GM23338 (cell line): Measurements from ENCODE around the gene TOMM5. TPM values are rescaled to one million over a fixed set of nuclear protein-coding genes. Genes with fewer than 3 reads are reported as not detected.

ENCODE experiments used
- ATAC-seq: fragments of 200-7000 bp; cut with Tn5 transposase; 3 replicates; pipeline ENCODE4 v1.9.1; 2020
- DNase-seq: peaks from one replicate; pipeline ENCODE4 v3.0.0-alpha.2; 2015; ENCODE audit warnings: low spot score
- H2AFZ ChIP-seq: fragments of 200-600 bp; sonication (generic); 2 replicates; pipeline ENCODE4 v1.8.0; 2016; ENCODE audit warnings: antibody characterized with exemption, mild to moderate bottlenecking, moderate library complexity
- H3F3A ChIP-seq: fragments of 200-600 bp; sonication (generic); replicated peaks from 2 replicates; pipeline ENCODE4 v1.8.0; 2017; ENCODE audit warnings: antibody characterized with exemption, mixed run types, low read depth
- H3K27ac ChIP-seq: fragments of 200-600 bp; sonication (generic); 2 replicates; pipeline ENCODE4 v1.6.1; 2016; ENCODE audit warnings: low read depth
- H3K27me3 ChIP-seq: fragments of 200-600 bp; sonication (generic); 2 replicates; pipeline ENCODE4 v1.8.0; 2016; ENCODE audit warnings: mild to moderate bottlenecking, mixed run types, moderate library complexity; ENCODE audit not compliant: insufficient read depth
- H3K36me3 ChIP-seq: fragments of 200-600 bp; sonication (generic); 2 replicates; pipeline ENCODE4 v1.8.0; 2016; ENCODE audit warnings: mild to moderate bottlenecking; ENCODE audit not compliant: insufficient read depth
- H3K4me1 ChIP-seq: fragments of 200-600 bp; sonication (generic); 2 replicates; pipeline ENCODE4 v1.8.0; 2016; ENCODE audit warnings: mild to moderate bottlenecking, moderate library complexity; ENCODE audit not compliant: insufficient read depth
- H3K4me2 ChIP-seq: fragments of 200-600 bp; sonication (generic); 2 replicates; pipeline ENCODE4 v1.7.1; 2017; ENCODE audit warnings: mixed run types
- H3K4me3 ChIP-seq: fragments of 200-600 bp; sonication (generic); 2 replicates; pipeline ENCODE4 v1.6.1; 2016; ENCODE audit warnings: mixed run types
- H3K79me2 ChIP-seq: fragments of 200-600 bp; sonication (generic); replicated peaks from 2 replicates; pipeline ENCODE4 v1.8.0; 2017; ENCODE audit warnings: mild to moderate bottlenecking; ENCODE audit not compliant: insufficient read depth
- H3K9me2 ChIP-seq: fragments of 200-600 bp; sonication (generic); 2 replicates; pipeline ENCODE4 v1.8.0; 2017; ENCODE audit not compliant: insufficient read depth
- H4K20me1 ChIP-seq: fragments of 200-600 bp; sonication (generic); replicated peaks from 2 replicates; pipeline ENCODE4 v1.8.0; 2017; ENCODE audit warnings: mild to moderate bottlenecking; ENCODE audit not compliant: insufficient read depth
- H3K27ac Mint-ChIP-seq: 2 replicates; pipeline ENCODE4 v1.8.0; 2020; ENCODE audit warnings: inconsistent platforms, mild to moderate bottlenecking, moderate library complexity, mixed read lengths
- H3K27me3 Mint-ChIP-seq: 3 replicates; pipeline ENCODE4 v1.8.0; 2022; ENCODE audit warnings: low read depth, mild to moderate bottlenecking, moderate library complexity, mixed read lengths, inconsistent platforms; ENCODE audit not compliant: insufficient read depth, poor library complexity
- H3K36me3 Mint-ChIP-seq: 3 replicates; pipeline ENCODE4 v1.8.0; 2021; ENCODE audit warnings: low read depth, mild to moderate bottlenecking, inconsistent platforms, moderate library complexity, mixed read lengths
- H3K4me1 Mint-ChIP-seq: 3 replicates; pipeline ENCODE4 v1.8.0; 2020; ENCODE audit warnings: mild to moderate bottlenecking, inconsistent platforms, mixed read lengths
- H3K4me3 Mint-ChIP-seq: 3 replicates; pipeline ENCODE4 v1.8.0; 2021; ENCODE audit warnings: moderate library complexity, mild to moderate bottlenecking, inconsistent platforms, mixed read lengths
- H3K9me3 Mint-ChIP-seq: 3 replicates; pipeline ENCODE4 v1.8.0; 2020; ENCODE audit warnings: moderate library complexity, mild to moderate bottlenecking, inconsistent platforms, mixed read lengths
- CREB1 ChIP-seq: fragments of 250-450 bp; sonication (Bioruptor Pico); IDR thresholded peaks from 2 replicates; pipeline ENCODE4 v1.5.0; 2020; ENCODE audit warnings: low read depth, mild to moderate bottlenecking, moderate library complexity
- EZH2 ChIP-seq: fragments of 200-600 bp; sonication (generic); IDR thresholded peaks from one replicate; pipeline ENCODE4 v1.8.0; 2017; ENCODE audit warnings: antibody characterized with exemption, mild to moderate bottlenecking, low read depth; ENCODE audit not compliant: unreplicated experiment
- EZH2phosphoT487 ChIP-seq: fragments of 200-600 bp; sonication (generic); IDR thresholded peaks from one replicate; pipeline ENCODE4 v1.8.1; 2018; ENCODE audit warnings: antibody characterized with exemption; ENCODE audit not compliant: unreplicated experiment
- JUNB ChIP-seq: IDR thresholded peaks from one replicate; pipeline ENCODE4 v1.6.1; 2016; ENCODE audit warnings: antibody characterized with exemption; ENCODE audit not compliant: unreplicated experiment
- NANOG ChIP-seq: IDR thresholded peaks from 2 replicates; pipeline ENCODE4 v1.6.1; 2016; ENCODE audit warnings: antibody characterized with exemption, borderline replicate concordance
- POLR2AphosphoS5 ChIP-seq: IDR thresholded peaks from 2 replicates; pipeline ENCODE4 v1.6.1; 2016; ENCODE audit warnings: antibody characterized with exemption, low read depth
- STAT1 ChIP-seq: IDR thresholded peaks from one replicate; pipeline ENCODE4 v1.6.1; 2016; ENCODE audit warnings: antibody characterized with exemption; ENCODE audit not compliant: unreplicated experiment
- ZNF114 ChIP-seq: fragments of 250-450 bp; sonication (Bioruptor Pico); IDR thresholded peaks from 2 replicates; pipeline ENCODE4 v1.5.0; 2020; ENCODE audit warnings: mild to moderate bottlenecking, moderate library complexity
- ZNF331 ChIP-seq: fragments of 250-450 bp; sonication (Bioruptor Pico); IDR thresholded peaks from 2 replicates; pipeline ENCODE4 v1.5.0; 2020; ENCODE audit warnings: low read depth, mild to moderate bottlenecking, moderate library complexity
- polyA plus RNA-seq: library from polyadenylated mRNA; unstranded; fragments of >200 nt; fragmentation: Nextera tagmentation; extraction: Ambion mirVana; gene quantifications from 2 replicates; pipeline ENCODE4 v1.2.1, GENCODE V29; 2016
- total RNA-seq: library from RNA; depleted of rRNA; stranded (reverse); fragments of >200 nt; shearing (Covaris generic); gene quantifications from 2 replicates; pipeline ENCODE4 v1.2.3, GENCODE V29; 2014
- TF ChIP-seq, protein P1 (sequence below): IDR thresholded peaks from 2 replicates; pipeline ENCODE4 v1.6.1; 2016; ENCODE audit warnings: antibody characterized with exemption
- TF ChIP-seq, protein P2 (sequence below): IDR thresholded peaks from one replicate; pipeline ENCODE4 v1.6.1; 2018; ENCODE audit warnings: antibody characterized with exemption; ENCODE audit not compliant: unreplicated experiment
- TF ChIP-seq, protein P3 (sequence below): fragments of 250-450 bp; sonication (Bioruptor Pico); IDR thresholded peaks from 2 replicates; pipeline ENCODE4 v1.5.0; 2020; ENCODE audit warnings: mild to moderate bottlenecking, moderate library complexity
- TF ChIP-seq, protein P4 (sequence below), 2 experiments: fragments of 200-600 bp in 1 of 2; sonication (generic) in 1 of 2; conservative IDR thresholded peaks; 2 replicates each; pipeline versions ENCODE4 v1.5.1 to v1.6.1; 2016 to 2017; ENCODE audit warnings: antibody characterized with exemption in 2 of 2, low read depth in 2 of 2, mild to moderate bottlenecking in 2 of 2, moderate library complexity in 1 of 2

Gene TOMM5
- total and polyA plus RNA-seq, 2 experiments from 2014 or later = 158 to 529 TPM

DNA sequence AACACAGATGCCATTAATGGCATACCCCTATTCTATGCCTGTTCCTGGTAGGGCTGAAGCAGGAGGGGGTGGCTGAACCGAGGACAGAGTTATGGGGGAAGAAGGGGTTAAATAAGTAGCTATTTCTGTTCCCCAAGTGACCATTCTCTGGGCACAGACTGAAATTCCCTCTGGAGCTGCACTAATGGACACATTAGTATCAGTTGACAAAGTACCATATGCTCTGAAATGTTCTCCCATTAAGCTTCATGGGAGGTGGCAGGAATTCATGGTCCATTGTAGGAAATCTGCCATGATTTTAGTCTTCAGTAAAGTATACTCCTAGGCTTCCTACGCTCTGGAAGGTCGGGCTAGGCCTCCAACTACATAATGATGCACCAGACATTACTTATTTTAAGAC, 47.8 kb upstream of the TOMM5 start:
- Histone ChIP-seq H3K4me2 (no peak overlapping the region), H3K36me3 (no peaks in the 10 kb centered on the region), H4K20me1 (no peaks in the 10 kb centered on the region), H3K27ac (no peak overlapping the region), H3K27me3 (peaks cover 2% of the 10 kb centered on the region; the same call in 1 of the 2 replicates), H3K4me1 (no peaks in the 10 kb centered on the region), H2AFZ (no peak overlapping the region), H3K4me3 (no peak overlapping the region), H3F3A (no peaks in the 10 kb centered on the region), H3K9me2 (no peaks in the 10 kb centered on the region), H3K79me2 (no peaks in the 10 kb centered on the region)
- TF ChIP-seq JUNB (no peak), STAT1 (no peak), POLR2AphosphoS5 (no peak), ZNF114 (CRISPR knock-in tag) (no peak), EZH2phosphoT487 (no peak), NANOG (no peak), CREB1 (CRISPR knock-in tag) (no peak), ZNF331 (CRISPR knock-in tag) (no peak), EZH2 (no peak)
- TF ChIP-seq, protein P1, sequence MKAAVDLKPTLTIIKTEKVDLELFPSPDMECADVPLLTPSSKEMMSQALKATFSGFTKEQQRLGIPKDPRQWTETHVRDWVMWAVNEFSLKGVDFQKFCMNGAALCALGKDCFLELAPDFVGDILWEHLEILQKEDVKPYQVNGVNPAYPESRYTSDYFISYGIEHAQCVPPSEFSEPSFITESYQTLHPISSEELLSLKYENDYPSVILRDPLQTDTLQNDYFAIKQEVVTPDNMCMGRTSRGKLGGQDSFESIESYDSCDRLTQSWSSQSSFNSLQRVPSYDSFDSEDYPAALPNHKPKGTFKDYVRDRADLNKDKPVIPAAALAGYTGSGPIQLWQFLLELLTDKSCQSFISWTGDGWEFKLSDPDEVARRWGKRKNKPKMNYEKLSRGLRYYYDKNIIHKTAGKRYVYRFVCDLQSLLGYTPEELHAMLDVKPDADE = no peak
- TF ChIP-seq, protein P2, sequence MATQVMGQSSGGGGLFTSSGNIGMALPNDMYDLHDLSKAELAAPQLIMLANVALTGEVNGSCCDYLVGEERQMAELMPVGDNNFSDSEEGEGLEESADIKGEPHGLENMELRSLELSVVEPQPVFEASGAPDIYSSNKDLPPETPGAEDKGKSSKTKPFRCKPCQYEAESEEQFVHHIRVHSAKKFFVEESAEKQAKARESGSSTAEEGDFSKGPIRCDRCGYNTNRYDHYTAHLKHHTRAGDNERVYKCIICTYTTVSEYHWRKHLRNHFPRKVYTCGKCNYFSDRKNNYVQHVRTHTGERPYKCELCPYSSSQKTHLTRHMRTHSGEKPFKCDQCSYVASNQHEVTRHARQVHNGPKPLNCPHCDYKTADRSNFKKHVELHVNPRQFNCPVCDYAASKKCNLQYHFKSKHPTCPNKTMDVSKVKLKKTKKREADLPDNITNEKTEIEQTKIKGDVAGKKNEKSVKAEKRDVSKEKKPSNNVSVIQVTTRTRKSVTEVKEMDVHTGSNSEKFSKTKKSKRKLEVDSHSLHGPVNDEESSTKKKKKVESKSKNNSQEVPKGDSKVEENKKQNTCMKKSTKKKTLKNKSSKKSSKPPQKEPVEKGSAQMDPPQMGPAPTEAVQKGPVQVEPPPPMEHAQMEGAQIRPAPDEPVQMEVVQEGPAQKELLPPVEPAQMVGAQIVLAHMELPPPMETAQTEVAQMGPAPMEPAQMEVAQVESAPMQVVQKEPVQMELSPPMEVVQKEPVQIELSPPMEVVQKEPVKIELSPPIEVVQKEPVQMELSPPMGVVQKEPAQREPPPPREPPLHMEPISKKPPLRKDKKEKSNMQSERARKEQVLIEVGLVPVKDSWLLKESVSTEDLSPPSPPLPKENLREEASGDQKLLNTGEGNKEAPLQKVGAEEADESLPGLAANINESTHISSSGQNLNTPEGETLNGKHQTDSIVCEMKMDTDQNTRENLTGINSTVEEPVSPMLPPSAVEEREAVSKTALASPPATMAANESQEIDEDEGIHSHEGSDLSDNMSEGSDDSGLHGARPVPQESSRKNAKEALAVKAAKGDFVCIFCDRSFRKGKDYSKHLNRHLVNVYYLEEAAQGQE = no peak
- TF ChIP-seq, protein P3, sequence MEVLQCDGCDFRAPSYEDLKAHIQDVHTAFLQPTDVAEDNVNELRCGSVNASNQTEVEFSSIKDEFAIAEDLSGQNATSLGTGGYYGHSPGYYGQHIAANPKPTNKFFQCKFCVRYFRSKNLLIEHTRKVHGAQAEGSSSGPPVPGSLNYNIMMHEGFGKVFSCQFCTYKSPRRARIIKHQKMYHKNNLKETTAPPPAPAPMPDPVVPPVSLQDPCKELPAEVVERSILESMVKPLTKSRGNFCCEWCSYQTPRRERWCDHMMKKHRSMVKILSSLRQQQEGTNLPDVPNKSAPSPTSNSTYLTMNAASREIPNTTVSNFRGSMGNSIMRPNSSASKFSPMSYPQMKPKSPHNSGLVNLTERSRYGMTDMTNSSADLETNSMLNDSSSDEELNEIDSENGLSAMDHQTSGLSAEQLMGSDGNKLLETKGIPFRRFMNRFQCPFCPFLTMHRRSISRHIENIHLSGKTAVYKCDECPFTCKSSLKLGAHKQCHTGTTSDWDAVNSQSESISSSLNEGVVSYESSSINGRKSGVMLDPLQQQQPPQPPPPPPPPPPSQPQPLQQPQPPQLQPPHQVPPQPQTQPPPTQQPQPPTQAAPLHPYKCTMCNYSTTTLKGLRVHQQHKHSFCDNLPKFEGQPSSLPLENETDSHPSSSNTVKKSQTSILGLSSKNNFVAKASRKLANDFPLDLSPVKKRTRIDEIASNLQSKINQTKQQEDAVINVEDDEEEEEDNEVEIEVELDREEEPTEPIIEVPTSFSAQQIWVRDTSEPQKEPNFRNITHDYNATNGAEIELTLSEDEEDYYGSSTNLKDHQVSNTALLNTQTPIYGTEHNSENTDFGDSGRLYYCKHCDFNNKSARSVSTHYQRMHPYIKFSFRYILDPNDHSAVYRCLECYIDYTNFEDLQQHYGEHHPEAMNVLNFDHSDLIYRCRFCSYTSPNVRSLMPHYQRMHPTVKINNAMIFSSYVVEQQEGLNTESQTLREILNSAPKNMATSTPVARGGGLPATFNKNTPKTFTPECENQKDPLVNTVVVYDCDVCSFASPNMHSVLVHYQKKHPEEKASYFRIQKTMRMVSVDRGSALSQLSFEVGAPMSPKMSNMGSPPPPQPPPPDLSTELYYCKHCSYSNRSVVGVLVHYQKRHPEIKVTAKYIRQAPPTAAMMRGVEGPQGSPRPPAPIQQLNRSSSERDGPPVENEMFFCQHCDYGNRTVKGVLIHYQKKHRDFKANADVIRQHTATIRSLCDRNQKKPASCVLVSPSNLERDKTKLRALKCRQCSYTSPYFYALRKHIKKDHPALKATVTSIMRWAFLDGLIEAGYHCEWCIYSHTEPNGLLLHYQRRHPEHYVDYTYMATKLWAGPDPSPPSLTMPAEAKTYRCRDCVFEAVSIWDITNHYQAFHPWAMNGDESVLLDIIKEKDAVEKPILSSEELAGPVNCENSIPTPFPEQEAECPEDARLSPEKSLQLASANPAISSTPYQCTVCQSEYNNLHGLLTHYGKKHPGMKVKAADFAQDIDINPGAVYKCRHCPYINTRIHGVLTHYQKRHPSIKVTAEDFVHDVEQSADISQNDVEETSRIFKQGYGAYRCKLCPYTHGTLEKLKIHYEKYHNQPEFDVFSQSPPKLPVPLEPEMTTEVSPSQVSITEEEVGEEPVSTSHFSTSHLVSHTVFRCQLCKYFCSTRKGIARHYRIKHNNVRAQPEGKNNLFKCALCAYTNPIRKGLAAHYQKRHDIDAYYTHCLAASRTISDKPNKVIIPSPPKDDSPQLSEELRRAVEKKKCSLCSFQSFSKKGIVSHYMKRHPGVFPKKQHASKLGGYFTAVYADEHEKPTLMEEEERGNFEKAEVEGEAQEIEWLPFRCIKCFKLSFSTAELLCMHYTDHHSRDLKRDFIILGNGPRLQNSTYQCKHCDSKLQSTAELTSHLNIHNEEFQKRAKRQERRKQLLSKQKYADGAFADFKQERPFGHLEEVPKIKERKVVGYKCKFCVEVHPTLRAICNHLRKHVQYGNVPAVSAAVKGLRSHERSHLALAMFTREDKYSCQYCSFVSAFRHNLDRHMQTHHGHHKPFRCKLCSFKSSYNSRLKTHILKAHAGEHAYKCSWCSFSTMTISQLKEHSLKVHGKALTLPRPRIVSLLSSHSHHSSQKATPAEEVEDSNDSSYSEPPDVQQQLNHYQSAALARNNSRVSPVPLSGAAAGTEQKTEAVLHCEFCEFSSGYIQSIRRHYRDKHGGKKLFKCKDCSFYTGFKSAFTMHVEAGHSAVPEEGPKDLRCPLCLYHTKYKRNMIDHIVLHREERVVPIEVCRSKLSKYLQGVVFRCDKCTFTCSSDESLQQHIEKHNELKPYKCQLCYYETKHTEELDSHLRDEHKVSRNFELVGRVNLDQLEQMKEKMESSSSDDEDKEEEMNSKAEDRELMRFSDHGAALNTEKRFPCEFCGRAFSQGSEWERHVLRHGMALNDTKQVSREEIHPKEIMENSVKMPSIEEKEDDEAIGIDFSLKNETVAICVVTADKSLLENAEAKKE = no peak
- TF ChIP-seq, protein P4, sequence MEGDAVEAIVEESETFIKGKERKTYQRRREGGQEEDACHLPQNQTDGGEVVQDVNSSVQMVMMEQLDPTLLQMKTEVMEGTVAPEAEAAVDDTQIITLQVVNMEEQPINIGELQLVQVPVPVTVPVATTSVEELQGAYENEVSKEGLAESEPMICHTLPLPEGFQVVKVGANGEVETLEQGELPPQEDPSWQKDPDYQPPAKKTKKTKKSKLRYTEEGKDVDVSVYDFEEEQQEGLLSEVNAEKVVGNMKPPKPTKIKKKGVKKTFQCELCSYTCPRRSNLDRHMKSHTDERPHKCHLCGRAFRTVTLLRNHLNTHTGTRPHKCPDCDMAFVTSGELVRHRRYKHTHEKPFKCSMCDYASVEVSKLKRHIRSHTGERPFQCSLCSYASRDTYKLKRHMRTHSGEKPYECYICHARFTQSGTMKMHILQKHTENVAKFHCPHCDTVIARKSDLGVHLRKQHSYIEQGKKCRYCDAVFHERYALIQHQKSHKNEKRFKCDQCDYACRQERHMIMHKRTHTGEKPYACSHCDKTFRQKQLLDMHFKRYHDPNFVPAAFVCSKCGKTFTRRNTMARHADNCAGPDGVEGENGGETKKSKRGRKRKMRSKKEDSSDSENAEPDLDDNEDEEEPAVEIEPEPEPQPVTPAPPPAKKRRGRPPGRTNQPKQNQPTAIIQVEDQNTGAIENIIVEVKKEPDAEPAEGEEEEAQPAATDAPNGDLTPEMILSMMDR (conservative IDR thresholded peaks at IDR 0.05; ENCODE audit: low read depth in 2 of 2) = no peak
- Mint-ChIP-seq H3K4me3 (no peak overlapping the region), H3K9me3 (no peaks in the 10 kb centered on the region), H3K27me3 (peaks cover 1% of the 10 kb centered on the region), H3K36me3 (no peaks in the 10 kb centered on the region), H3K4me1 (peaks cover 5% of the 10 kb centered on the region; the same call in 1 of the 3 replicates), H3K27ac (no peak overlapping the region)
- ATAC-seq (no peak), DNase-seq (no peak)
